ENCODE measurements around the gene CCDC86. TPM values are rescaled to one million over a fixed set of nuclear protein-coding genes. Genes with fewer than 3 reads are reported as not detected.

Gene CCDC86
- polyA plus RNA-seq, 1 of the 3 experiments (the other 2 are of a cell fraction), result 34.7 TPM

- peaks cover 36% of the 10 kb centered on the region; the same call in 1 of the 2 replicates for H3K27me3 ChIP-seq (ENCODE audit: insufficient read depth)
- WGBS (ENCODE audit: low lambda C conversion rate), result 31% methylated on average over 7 of the region's 7 CpGs
Measured at GRCh38 chr11:60803273-60803936, 38.5 kb upstream of the CCDC86 start.

More at GRCh38 chr11:60803273-60803936, 38.5 kb upstream of the CCDC86 start:
- DNase-seq, result no peak
- H3K27ac ChIP-seq (ENCODE audit: low read depth in 2 of 2, low read length in 1 of 2), result no peak overlapping the region
- no peaks in the 10 kb centered on the region for H3K36me3 ChIP-seq (replicated peaks in 1 of 2; ENCODE audit: control insufficient read depth in 1 of 2, insufficient read depth in 2 of 2, low read length in 1 of 2)
- ChIA-PET POLR2A (no interaction called here), CTCF (interaction anchor here (0.9 to 2.3 kb wide), 5 partner anchors 10 to 96 kb away, joined by 3 to 8 read pairs (median 3); no protein-coding TSS in a partner anchor)
- H3K4me2 ChIP-seq, result no peak overlapping the region
- H2AFZ ChIP-seq (ENCODE audit: low read depth), result no peak overlapping the region
- no peaks in the 10 kb centered on the region for H3F3A ChIP-seq (replicated peaks; ENCODE audit: insufficient read depth)
- no peaks in the 10 kb centered on the region for H3K9me2 ChIP-seq
- TF ChIP-seq SIN3A (IDR thresholded peaks at IDR 0.05; ENCODE audit: borderline replicate concordance, low read depth, low read length) (no peak), POLR2AphosphoS5 (IDR thresholded peaks at IDR 0.05; ENCODE audit: low read depth, low read length) (no peak), FOXJ3 (CRISPR knock-in tag; IDR thresholded peaks at IDR 0.05) (no peak), CHD2 (IDR thresholded peaks at IDR 0.05; ENCODE audit: low read length, partially characterized antibody) (no peak), PBX3 (IDR thresholded peaks at IDR 0.05) (no peak), EP300 (IDR thresholded peaks at IDR 0.05; ENCODE audit: borderline replicate concordance in 1 of 2, low read depth in 1 of 2, low read length in 1 of 2) (no peak), ZBTB33 (IDR thresholded peaks at IDR 0.05; ENCODE audit: borderline replicate concordance, low read depth) (no peak), MXI1 (IDR thresholded peaks at IDR 0.05; ENCODE audit: low read depth, low read length) (no peak), FOXM1 (IDR thresholded peaks at IDR 0.05; ENCODE audit: low read depth) (no peak), CTCF (IDR thresholded peaks at IDR 0.05) (no peak), FOSL2 (IDR thresholded peaks at IDR 0.05; ENCODE audit: borderline replicate concordance, low read depth) (no peak), EZH2phosphoT487 (IDR thresholded peaks at IDR 0.05; ENCODE audit: borderline replicate concordance, low read depth) (no peak)
- H3K4me3 ChIP-seq (ENCODE audit: low read depth in 2 of 2, low read length in 1 of 2), result no peak overlapping the region
- no peaks in the 10 kb centered on the region for H3K9me3 ChIP-seq
- H3K79me2 ChIP-seq (ENCODE audit: insufficient read depth), result no peaks in the 10 kb centered on the region
- H3K4me1 ChIP-seq (ENCODE audit: control insufficient read depth in 1 of 2, insufficient read depth in 2 of 2, low read depth in 1 of 2, low read length in 1 of 2), result no peaks in the 10 kb centered on the region
- H4K20me1 ChIP-seq (ENCODE audit: insufficient read depth), result no peaks in the 10 kb centered on the region
- H3K9ac ChIP-seq, result no peak overlapping the region

All from SK-N-SH (cell line).